Measurements from ENCODE around the gene SPIRE2. TPM values are rescaled to one million over a fixed set of nuclear protein-coding genes. Genes with fewer than 3 reads are reported as not detected.

SPIRE2 gene
- total and polyA plus RNA-seq, 2 donors (not counting 1 experiment from before 2014, with no cell fraction given): 0.98 to 2.0 TPM

- ChIA-PET POLR2A (interaction anchor here (0.6 to 1.3 kb wide), 2 partner anchors 87 to 88 kb away, joined by 3 to 6 read pairs; no protein-coding TSS in a partner anchor), CTCF (interaction anchor here (0.8 to 10.6 kb wide), 15 partner anchors 9 to 125 kb away, joined by 3 to 171 read pairs (median 4); no protein-coding TSS in a partner anchor)
- H3K4me2 ChIP-seq (replicated peaks; ENCODE audit: low read depth, low read length, poor library complexity, severe bottlenecking): no peak overlapping the region
Measured at GRCh38 chr16:89793955-89794354, 34.3 kb upstream of the SPIRE2 start.

DNA sequence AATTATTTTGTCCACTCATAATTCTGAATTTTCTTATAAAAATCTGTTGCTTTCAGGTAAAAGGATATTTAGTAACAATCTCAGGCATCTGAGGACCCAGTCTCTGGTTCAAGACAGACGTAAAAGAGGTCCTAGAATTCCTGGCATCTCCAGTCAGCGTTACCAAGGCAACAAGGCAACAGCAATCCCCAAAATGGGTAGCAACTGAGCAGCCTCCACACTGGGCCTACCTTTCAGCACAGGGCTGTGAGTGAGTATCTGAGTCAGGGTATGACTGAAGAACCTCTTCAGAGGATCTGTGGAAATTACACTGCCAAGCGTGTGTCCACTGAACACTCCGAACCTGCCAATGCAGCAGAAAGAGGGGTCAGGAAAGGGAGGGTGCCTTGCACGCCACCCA lies 32.6 kb upstream of the SPIRE2 start:
- H4K20me1 ChIP-seq (ENCODE audit: control insufficient read depth, insufficient read depth, low read length, poor library complexity, severe bottlenecking): no peaks in the 10 kb centered on the region
- no peak overlapping the region for H3K9ac ChIP-seq (ENCODE audit: low read length)
- H3K27ac Mint-ChIP-seq: no peak overlapping the region
- WGBS (ENCODE audit: insufficient coverage): 76% methylated on average over 4 of the region's 5 CpGs
- H2AFZ ChIP-seq (ENCODE audit: insufficient read depth, low read depth, low read length, poor library complexity, severe bottlenecking): no peak overlapping the region
- peaks cover 0 to 3% of the 10 kb centered on the region in 2 experiments for H3K36me3 ChIP-seq (replicated peaks in 1 of 2; ENCODE audit: control extremely low read depth in 1 of 2, control insufficient read depth in 1 of 2, extremely low read depth in 1 of 2, insufficient read depth in 2 of 2, low read length in 1 of 2)
- no peaks in the 10 kb centered on the region for H3K9me3 ChIP-seq (ENCODE audit: control extremely low read depth in 1 of 3, control insufficient read depth in 2 of 3, insufficient read depth in 1 of 3, low read length in 2 of 3)
- no peak for DNase-seq
- intact Hi-C loops (cut with micrococcal nuclease): no loop called here
- CTCF ChIA-PET: interaction anchor here (2.9 to 10.6 kb wide), 2 partner anchors 34 to 90 kb away, joined by 14 to 171 read pairs; no protein-coding TSS in a partner anchor
- H3K79me2 ChIP-seq (ENCODE audit: control insufficient read depth, insufficient read depth, low read length): no peaks in the 10 kb centered on the region
- no peak for ATAC-seq (ENCODE audit: low read depth)
- peaks cover 0 to 4% of the 10 kb centered on the region in 2 donors for H3K4me1 ChIP-seq (ENCODE audit: control insufficient read depth in 2 of 2, insufficient read depth in 2 of 2, low read length in 2 of 2)
- no peak overlapping the region for H3K4me3 ChIP-seq (ENCODE audit: control extremely low read depth in 1 of 5, extremely low read depth in 1 of 5, insufficient read depth in 1 of 5, low read depth in 2 of 5, low read length in 4 of 5)
- no peaks in the 10 kb centered on the region for H3K27me3 Mint-ChIP-seq
- TF ChIP-seq CTCF (IDR thresholded peaks at IDR 0.05) (no peak), EZH2 (IDR thresholded peaks at IDR 0.05; ENCODE audit: borderline replicate concordance, insufficient read depth, low read depth, low read length, poor library complexity, severe bottlenecking) (no peak)
- no peaks in the 10 kb centered on the region for H3K9me3 Mint-ChIP-seq (ENCODE audit: insufficient read depth)
- H3K4me3 Mint-ChIP-seq: no peak overlapping the region
- no peaks in the 10 kb centered on the region for H3K27me3 ChIP-seq (replicated peaks in 1 of 4; ENCODE audit: control extremely low read depth in 1 of 4, control insufficient read depth in 3 of 4, insufficient read depth in 4 of 4, low read length in 3 of 4)
- H3K4me2 ChIP-seq (replicated peaks; ENCODE audit: low read depth, low read length, poor library complexity, severe bottlenecking): no peak overlapping the region
- H3K4me1 Mint-ChIP-seq: peaks cover 2% of the 10 kb centered on the region
- no peak overlapping the region for H3K27ac ChIP-seq (ENCODE audit: low read length in 2 of 2)
- POLR2A ChIA-PET: no interaction called here

More at GRCh38 chr16:89793955-89794354, 34.3 kb upstream of the SPIRE2 start:
- 95% methylated on average over 2 of the region's 7 CpGs for WGBS (ENCODE audit: insufficient coverage)
- intact Hi-C loops (cut with micrococcal nuclease): no loop called here
- H3K4me3 Mint-ChIP-seq: no peak overlapping the region
- no peaks in the 10 kb centered on the region for H3K9me3 ChIP-seq (ENCODE audit: control extremely low read depth in 1 of 3, control insufficient read depth in 2 of 3, insufficient read depth in 1 of 3, low read length in 2 of 3)
- no peak overlapping the region for H3K4me3 ChIP-seq (ENCODE audit: control extremely low read depth in 1 of 5, extremely low read depth in 1 of 5, insufficient read depth in 1 of 5, low read depth in 2 of 5, low read length in 4 of 5)
- ATAC-seq (ENCODE audit: low read depth) (no peak), DNase-seq (no peak)
- no peaks in the 10 kb centered on the region for H3K27me3 Mint-ChIP-seq
- H3K4me1 ChIP-seq (ENCODE audit: control insufficient read depth in 2 of 2, insufficient read depth in 2 of 2, low read length in 2 of 2): peaks cover 0 to 4% of the 10 kb centered on the region in 2 donors
- no peaks in the 10 kb centered on the region for H3K27me3 ChIP-seq (replicated peaks in 1 of 4; ENCODE audit: control extremely low read depth in 1 of 4, control insufficient read depth in 3 of 4, insufficient read depth in 4 of 4, low read length in 3 of 4)
- no peak overlapping the region for H3K27ac ChIP-seq (ENCODE audit: low read length in 2 of 2)
- H3K27ac Mint-ChIP-seq: no peak overlapping the region
- TF ChIP-seq CTCF (IDR thresholded peaks at IDR 0.05): no peak
- no peak for TF ChIP-seq EZH2 (IDR thresholded peaks at IDR 0.05; ENCODE audit: borderline replicate concordance, insufficient read depth, low read depth, low read length, poor library complexity, severe bottlenecking)
- no peak overlapping the region for H2AFZ ChIP-seq (ENCODE audit: insufficient read depth, low read depth, low read length, poor library complexity, severe bottlenecking)
- no peaks in the 10 kb centered on the region for H4K20me1 ChIP-seq (ENCODE audit: control insufficient read depth, insufficient read depth, low read length, poor library complexity, severe bottlenecking)
- no peak overlapping the region for H3K9ac ChIP-seq (ENCODE audit: low read length)
- peaks cover 2% of the 10 kb centered on the region for H3K4me1 Mint-ChIP-seq
- H3K9me3 Mint-ChIP-seq (ENCODE audit: insufficient read depth): no peaks in the 10 kb centered on the region
- H3K36me3 ChIP-seq (replicated peaks in 1 of 2; ENCODE audit: control extremely low read depth in 1 of 2, control insufficient read depth in 1 of 2, extremely low read depth in 1 of 2, insufficient read depth in 2 of 2, low read length in 1 of 2): peaks cover 0 to 3% of the 10 kb centered on the region in 2 experiments
- H3K79me2 ChIP-seq (ENCODE audit: control insufficient read depth, insufficient read depth, low read length): no peaks in the 10 kb centered on the region
